SJCRH30 (cell line): ENCODE measurements around the gene CHMP5. TPM values are rescaled to one million over a fixed set of nuclear protein-coding genes. Genes with fewer than 3 reads are reported as not detected.
A peak's percentile ranks its signal among the peaks of the same experiment; 100 is the strongest.

Experiments used
- DNase-seq, 2 experiments: peaks; one replicate each; pipeline ENCODE4 v3.0.0-alpha.2; 2015 to 2020
- H3K27ac ChIP-seq: fragments of 250-450 bp; sonication (Bioruptor Pico); 2 replicates; pipeline ENCODE4 v1.5.1; 2020; ENCODE audit warnings: mild to moderate bottlenecking, moderate library complexity
- H3K27me3 ChIP-seq: fragments of 250-450 bp; sonication (Bioruptor Pico); 2 replicates; pipeline ENCODE4 v1.5.1; 2020; ENCODE audit warnings: mild to moderate bottlenecking, moderate library complexity
- H3K36me3 ChIP-seq: fragments of 250-450 bp; sonication (Bioruptor Pico); 2 replicates; pipeline ENCODE4 v1.5.1; 2020; ENCODE audit warnings: mild to moderate bottlenecking, moderate library complexity
- H3K4me1 ChIP-seq: fragments of 250-450 bp; sonication (Bioruptor Pico); 2 replicates; pipeline ENCODE4 v1.5.1; 2020; ENCODE audit warnings: mild to moderate bottlenecking, moderate library complexity
- H3K4me3 ChIP-seq: fragments of 250-450 bp; sonication (Bioruptor Pico); 2 replicates; pipeline ENCODE4 v1.5.1; 2020; ENCODE audit warnings: mild to moderate bottlenecking, moderate library complexity
- H3K9me3 ChIP-seq: fragments of 250-450 bp; sonication (Bioruptor Pico); replicated peaks from 2 replicates; pipeline ENCODE4 v1.5.1; 2020; ENCODE audit warnings: mild to moderate bottlenecking, moderate library complexity
- total RNA-seq: library from RNA; depleted of rRNA; stranded (reverse); fragments of >200 nt; shearing (Covaris generic); gene quantifications from 2 replicates; pipeline ENCODE4 v1.2.3, GENCODE V29; 2014

The CHMP5 gene
- total RNA-seq, 1 experiment from 2014 or later, result 74.5 TPM

DNA sequence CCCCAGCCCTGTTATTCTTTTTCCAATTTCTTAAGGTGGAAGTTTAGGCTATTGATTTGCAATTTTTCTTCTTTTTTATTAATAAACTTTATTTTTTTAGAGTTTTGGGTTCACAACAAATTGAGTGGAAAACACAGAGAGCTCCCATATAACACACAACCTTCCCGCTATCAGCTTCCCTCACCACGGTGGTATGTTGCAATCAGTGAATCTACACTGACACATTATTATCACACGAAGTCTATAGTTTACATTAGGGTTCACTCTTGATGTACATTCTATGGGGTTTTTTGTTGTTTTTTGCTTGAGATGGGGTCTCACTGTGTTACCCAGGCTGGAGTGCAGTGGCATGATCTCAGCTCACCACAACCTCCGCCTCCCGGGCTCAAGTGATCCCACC is 20.7 kb downstream of the CHMP5 start:
- peaks cover 13% of the 10 kb centered on the region for H3K36me3 ChIP-seq
- no peaks in the 10 kb centered on the region for H3K4me1 ChIP-seq
- no peak overlapping the region for H3K27ac ChIP-seq
- no peaks in the 10 kb centered on the region for H3K27me3 ChIP-seq
- no peaks in the 10 kb centered on the region for H3K9me3 ChIP-seq
- no peak for DNase-seq
- H3K4me3 ChIP-seq, result no peak overlapping the region

DNA sequence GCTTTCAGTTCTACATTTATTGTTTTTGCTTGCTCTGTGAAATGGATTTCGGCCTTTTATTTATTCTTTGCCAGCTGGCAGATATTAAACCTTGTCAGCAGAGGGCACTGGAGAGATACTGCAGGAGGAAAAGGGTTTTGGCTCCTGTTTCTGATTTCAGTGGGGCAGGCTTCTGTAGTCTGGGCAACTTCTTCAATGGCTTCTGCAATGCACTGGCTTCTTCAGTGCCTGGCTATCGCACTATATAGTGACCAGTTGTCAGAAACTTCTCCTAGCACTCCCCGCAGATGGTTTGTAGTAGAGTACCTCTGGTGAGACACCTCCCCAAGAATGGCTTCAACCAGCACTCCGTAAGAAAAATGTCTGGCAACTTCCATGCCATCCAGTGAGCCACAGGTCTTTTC is 22.2 kb downstream of the CHMP5 start:
- peak; percentile 51 to 75 for DNase-seq
- no peak overlapping the region for H3K27ac ChIP-seq
- no peaks in the 10 kb centered on the region for H3K27me3 ChIP-seq
- no peak overlapping the region for H3K4me3 ChIP-seq
- no peaks in the 10 kb centered on the region for H3K4me1 ChIP-seq
- peaks cover 1% of the 10 kb centered on the region for H3K36me3 ChIP-seq
- no peaks in the 10 kb centered on the region for H3K9me3 ChIP-seq

GRCh38 chr9:33288235-33288634 is 23.4 kb downstream of the CHMP5 start:
- H3K27ac ChIP-seq, result no peak overlapping the region
- no peaks in the 10 kb centered on the region for H3K9me3 ChIP-seq
- H3K36me3 ChIP-seq, result peaks cover 4% of the 10 kb centered on the region; the same call in 1 of the 2 replicates
- no peak overlapping the region for H3K4me3 ChIP-seq
- H3K4me1 ChIP-seq, result no peaks in the 10 kb centered on the region
- no peak for DNase-seq
- H3K27me3 ChIP-seq, result no peaks in the 10 kb centered on the region

GRCh38 chr9:33288828-33289483 is 24.1 kb downstream of the CHMP5 start:
- no peaks in the 10 kb centered on the region for H3K9me3 ChIP-seq
- DNase-seq, result no peak
- no peaks in the 10 kb centered on the region for H3K4me1 ChIP-seq
- no peaks in the 10 kb centered on the region for H3K27me3 ChIP-seq
- H3K36me3 ChIP-seq, result peaks cover 7% of the 10 kb centered on the region; the same call in 1 of the 2 replicates
- no peak overlapping the region for H3K27ac ChIP-seq
- H3K4me3 ChIP-seq, result no peak overlapping the region

DNA sequence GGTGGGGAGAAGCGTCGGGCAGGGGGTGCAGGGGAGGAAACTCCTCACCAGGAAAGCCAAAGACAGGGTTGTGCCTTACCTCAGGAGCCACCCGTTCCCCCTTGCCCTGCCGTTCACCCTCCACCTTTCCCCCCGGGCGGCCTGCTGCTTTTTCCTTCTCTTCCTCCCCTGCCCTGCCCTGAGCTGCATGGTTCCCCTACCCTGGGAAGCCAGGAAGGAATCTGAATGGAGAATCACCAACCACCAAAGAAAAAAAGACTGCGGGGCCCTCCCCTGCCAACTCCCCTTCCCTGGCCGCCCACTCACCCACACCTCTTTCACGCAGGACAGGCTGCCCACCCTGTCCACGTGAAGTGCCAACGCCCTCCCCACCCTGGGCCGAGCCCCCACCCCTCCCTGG is 24.6 kb downstream of the CHMP5 start:
- Histone ChIP-seq H3K36me3 (peaks cover 13% of the 10 kb centered on the region; the same call in 1 of the 2 replicates), H3K27ac (peak overlapping the region; percentile 84), H3K4me1 (no peaks in the 10 kb centered on the region), H3K9me3 (no peaks in the 10 kb centered on the region), H3K27me3 (no peaks in the 10 kb centered on the region), H3K4me3 (peak overlapping the region; percentile 75)
- DNase-seq, result peak; percentile 12 to 18

- Histone ChIP-seq H3K27ac (peak overlapping the region; percentile 84), H3K36me3 (peaks cover 13% of the 10 kb centered on the region; the same call in 1 of the 2 replicates), H3K9me3 (no peaks in the 10 kb centered on the region), H3K4me3 (peak overlapping the region; percentile 75), H3K27me3 (no peaks in the 10 kb centered on the region), H3K4me1 (no peaks in the 10 kb centered on the region)
- no peak for DNase-seq
Observed at GRCh38 chr9:33289936-33290246, 25.0 kb downstream of the CHMP5 start.

- Histone ChIP-seq H3K27ac (peak within 1 kb of the TSS; percentile 84), H3K27me3 (no peaks in the 10 kb centered on the region), H3K36me3 (peaks cover 16% of the 10 kb centered on the region; the same call in 1 of the 2 replicates), H3K9me3 (no peaks in the 10 kb centered on the region), H3K4me1 (no peaks in the 10 kb centered on the region), H3K4me3 (peak within 1 kb of the TSS; percentile 75)
- DNase-seq, result peak; percentile 94 to 97
Observed at GRCh38 chr9:33290247-33291030, 25.6 kb downstream of the CHMP5 start, which contains the start of gene NFX1. Gene NFX1, plus strand, starts transcription at chr9:33290516. Its CDS starts 57 bp downstream, at chr9:33290573.

DNA sequence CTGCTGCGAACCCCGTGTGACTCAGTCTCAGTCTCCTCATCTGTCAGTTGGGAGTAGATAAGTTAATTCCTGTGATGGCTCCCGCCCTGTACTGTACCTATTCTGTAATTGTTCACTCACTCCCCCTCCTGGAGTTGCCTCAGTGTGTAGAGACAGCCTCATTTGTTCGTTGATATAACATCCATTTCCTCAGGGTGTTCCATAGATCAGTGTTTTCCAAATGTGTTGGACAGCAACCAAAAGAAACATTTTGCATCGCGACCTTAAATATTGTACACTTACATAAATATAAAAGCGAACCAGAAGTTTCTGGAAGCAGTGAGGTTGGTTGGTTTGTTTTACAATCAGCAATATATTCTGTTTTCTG is 26.2 kb downstream of the CHMP5 start:
- Histone ChIP-seq H3K27ac (peak overlapping the region; percentile 84), H3K9me3 (no peaks in the 10 kb centered on the region)
- DNase-seq, result no peak

GRCh38 chr9:33291901-33292300 is 27.1 kb downstream of the CHMP5 start:
- Histone ChIP-seq H3K36me3 (peaks cover 20% of the 10 kb centered on the region), H3K4me3 (no peak overlapping the region), H3K27me3 (no peaks in the 10 kb centered on the region), H3K9me3 (no peaks in the 10 kb centered on the region), H3K4me1 (peaks cover 2% of the 10 kb centered on the region), H3K27ac (no peak overlapping the region)
- DNase-seq, result no peak

More for the DNA sequence above, 26.2 kb downstream of the CHMP5 start:
- H3K27me3 ChIP-seq, result no peaks in the 10 kb centered on the region
- H3K4me3 ChIP-seq, result peak overlapping the region; percentile 75
- H3K4me1 ChIP-seq, result no peaks in the 10 kb centered on the region
- H3K36me3 ChIP-seq, result peaks cover 20% of the 10 kb centered on the region

DNA sequence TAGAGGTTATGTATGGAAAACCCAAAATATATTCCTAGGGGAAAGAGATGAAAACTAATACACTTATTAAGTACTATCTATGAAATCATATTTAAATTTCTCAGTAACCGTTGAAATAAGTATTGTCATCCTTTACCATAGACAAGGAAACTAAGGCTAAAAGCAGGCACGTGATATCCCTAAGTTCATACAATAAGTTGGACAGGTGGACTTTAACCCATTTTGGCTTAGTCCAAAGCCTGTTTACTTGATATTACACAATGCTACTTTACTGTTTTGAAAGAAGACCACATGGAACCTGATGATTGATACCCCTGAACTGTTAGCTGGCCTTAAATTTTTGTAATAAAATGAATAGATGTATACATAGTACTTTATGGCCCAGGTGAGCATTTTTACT is 28.9 kb downstream of the CHMP5 start:
- no peak overlapping the region for H3K4me3 ChIP-seq
- peaks cover 31% of the 10 kb centered on the region for H3K36me3 ChIP-seq
- DNase-seq, result no peak
- peaks cover 19% of the 10 kb centered on the region for H3K4me1 ChIP-seq
- no peaks in the 10 kb centered on the region for H3K27me3 ChIP-seq
- H3K9me3 ChIP-seq, result no peaks in the 10 kb centered on the region
- H3K27ac ChIP-seq, result no peak overlapping the region

DNA sequence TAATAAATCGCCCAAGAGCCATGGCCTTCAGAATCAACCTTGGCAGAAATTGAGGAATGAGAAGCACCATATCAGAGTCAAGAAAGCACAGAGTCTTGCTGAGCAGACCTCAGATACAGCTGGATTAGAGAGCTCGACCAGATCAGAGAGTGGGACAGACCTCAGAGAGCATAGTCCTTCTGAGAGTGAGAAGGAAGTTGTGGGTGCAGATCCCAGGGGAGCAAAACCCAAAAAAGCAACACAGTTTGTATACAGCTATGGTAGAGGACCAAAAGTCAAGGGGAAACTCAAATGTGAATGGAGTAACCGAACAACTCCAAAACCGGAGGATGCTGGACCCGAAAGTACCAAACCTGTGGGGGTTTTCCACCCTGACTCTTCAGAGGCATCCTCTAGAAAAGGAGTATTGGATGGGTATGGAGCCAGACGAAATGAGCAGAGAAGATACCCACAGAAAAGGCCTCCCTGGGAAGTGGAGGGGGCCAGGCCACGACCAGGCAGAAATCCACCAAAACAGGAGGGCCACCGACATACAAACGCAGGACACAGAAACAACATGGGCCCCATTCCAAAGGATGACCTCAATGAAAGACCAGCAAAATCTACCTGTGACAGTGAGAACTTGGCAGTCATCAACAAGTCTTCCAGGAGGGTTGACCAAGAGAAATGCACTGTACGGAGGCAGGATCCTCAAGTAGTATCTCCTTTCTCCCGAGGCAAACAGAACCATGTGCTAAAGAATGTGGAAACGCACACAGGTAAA is 30.0 kb downstream of the CHMP5 start:
- no peak overlapping the region for H3K27ac ChIP-seq
- peaks cover 42% of the 10 kb centered on the region for H3K36me3 ChIP-seq
- H3K9me3 ChIP-seq, result no peaks in the 10 kb centered on the region
- H3K4me3 ChIP-seq, result no peak overlapping the region
- H3K4me1 ChIP-seq, result peaks cover 22% of the 10 kb centered on the region
- DNase-seq, result no peak
- H3K27me3 ChIP-seq, result no peaks in the 10 kb centered on the region

- DNase-seq, result no peak
- H3K36me3 ChIP-seq, result peaks cover 47% of the 10 kb centered on the region
- no peaks in the 10 kb centered on the region for H3K27me3 ChIP-seq
- H3K9me3 ChIP-seq, result no peaks in the 10 kb centered on the region
- peaks cover 22% of the 10 kb centered on the region for H3K4me1 ChIP-seq
- no peak overlapping the region for H3K27ac ChIP-seq
- no peak overlapping the region for H3K4me3 ChIP-seq
Observed at GRCh38 chr9:33295571-33295970, 30.7 kb downstream of the CHMP5 start.

DNA sequence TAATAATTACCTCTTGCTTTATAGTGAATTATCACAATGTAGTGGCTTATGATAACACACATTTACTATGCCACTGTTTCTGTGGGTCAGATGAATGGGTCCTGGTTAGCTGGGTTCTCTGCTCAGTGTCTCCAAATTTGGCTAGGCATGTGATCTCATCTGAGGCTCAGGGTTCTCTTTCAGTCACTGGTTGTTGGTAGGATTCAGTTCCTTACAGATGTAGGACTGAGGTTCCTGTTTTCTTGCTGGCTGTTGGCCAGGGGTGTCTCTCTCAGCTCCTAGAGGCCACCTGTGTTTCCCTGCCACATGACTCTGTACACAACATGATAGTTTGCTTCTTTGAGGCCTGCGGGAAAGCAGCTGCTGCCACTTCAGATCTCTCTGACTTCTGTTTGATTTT is 32.6 kb downstream of the CHMP5 start:
- Histone ChIP-seq H3K27ac (no peak overlapping the region), H3K4me1 (peaks cover 22% of the 10 kb centered on the region), H3K27me3 (no peaks in the 10 kb centered on the region), H3K36me3 (peaks cover 63% of the 10 kb centered on the region), H3K9me3 (no peaks in the 10 kb centered on the region), H3K4me3 (no peak overlapping the region)
- DNase-seq, result peak; percentile 75 to 79

- Histone ChIP-seq H3K27ac (no peak overlapping the region), H3K36me3 (peaks cover 75% of the 10 kb centered on the region), H3K9me3 (no peaks in the 10 kb centered on the region), H3K4me1 (peaks cover 22% of the 10 kb centered on the region), H3K4me3 (no peak overlapping the region), H3K27me3 (no peaks in the 10 kb centered on the region)
- no peak for DNase-seq
Observed at GRCh38 chr9:33300546-33300945, 35.7 kb downstream of the CHMP5 start.

DNA sequence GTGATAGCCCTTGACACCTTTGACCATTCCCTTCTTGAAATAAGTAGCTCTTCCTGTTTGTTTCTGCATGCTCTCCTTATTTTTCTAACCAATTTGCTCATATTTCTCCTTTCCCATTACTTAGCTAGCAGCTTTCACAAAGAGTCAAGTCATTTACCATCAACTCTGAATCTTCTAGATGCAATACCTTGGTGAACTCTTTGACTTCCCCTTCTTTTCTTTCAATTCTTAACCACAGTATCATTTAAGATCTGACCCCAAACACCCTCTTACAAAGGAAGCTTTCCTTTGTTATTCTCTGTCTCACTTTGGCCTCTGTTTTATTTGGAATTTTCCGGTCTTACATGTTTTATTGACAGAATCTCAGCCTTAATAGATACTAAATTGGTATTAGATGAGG is 39.5 kb downstream of the CHMP5 start:
- no peaks in the 10 kb centered on the region for H3K27me3 ChIP-seq
- H3K4me3 ChIP-seq, result no peak overlapping the region
- H3K36me3 ChIP-seq, result peaks cover 84% of the 10 kb centered on the region
- H3K27ac ChIP-seq, result no peak overlapping the region
- no peaks in the 10 kb centered on the region for H3K9me3 ChIP-seq
- H3K4me1 ChIP-seq, result no peaks in the 10 kb centered on the region
- no peak for DNase-seq
